Mucosa of descending colon (tissue), 3 donors: ENCODE results near the gene PAK3. TPM values are rescaled to one million over a fixed set of nuclear protein-coding genes. Genes with fewer than 3 reads are reported as not detected.

Source experiments
- ATAC-seq: fragments of 200-7000 bp; cut with Tn5 transposase; one replicate; pipeline ENCODE4 v1.9.1; 2020; ENCODE audit warnings: mild to moderate bottlenecking, moderate library complexity
- DNase-seq, 3 donors: peaks; one replicate each; pipeline ENCODE4 v3.0.0-alpha.2; 2020
- H3K36me3 ChIP-seq: fragments of 200-600 bp; one replicate; pipeline ENCODE4 v1.8.0; 2021; ENCODE audit warnings: low read depth, mild to moderate bottlenecking
- H3K4me1 ChIP-seq: fragments of 200-600 bp; one replicate; pipeline ENCODE4 v1.8.0; 2021; ENCODE audit warnings: low read depth, mild to moderate bottlenecking
- H3K4me3 ChIP-seq: fragments of 200-600 bp; one replicate; pipeline ENCODE4 v1.8.0; 2021; ENCODE audit warnings: mild to moderate bottlenecking
- H3K9me3 ChIP-seq: fragments of 200-600 bp; one replicate; pipeline ENCODE4 v1.8.0; 2021; ENCODE audit warnings: mild to moderate bottlenecking
- CTCF ChIP-seq: fragments of 200-600 bp; IDR thresholded peaks from one replicate; pipeline ENCODE4 v1.8.0; 2022; ENCODE audit warnings: antibody characterized with exemption, mild to moderate bottlenecking
- intact Hi-C, 2 donors: fragments of 100-400 bp; cut with DNase I in 1 of 2; cut with micrococcal nuclease in 1 of 2; formaldehyde crosslinking; loops; one replicate each; pipeline versions ENCODE4 v1.11.0 to v1.11.1; 2022; cut with DNase I, micrococcal nuclease
- total RNA-seq, 3 donors: library from RNA; stranded (reverse); fragmentation: NEBNext Ultra II Directional in 2 of 3; extraction: Animal tissue kit (Norgen Biotek cat#: 25700) in 2 of 3; gene quantifications; one replicate each; pipeline versions ENCODE4 v1.2.1 to v1.2.4, GENCODE V29; 2021 to 2023
- donor health status: DM: no; HTN: no; CAD: no; lungs with moderate emphysema.
- donor health status: DM: no; HTN: no; CAD: no.
- donor health status: DM: no; HTN: yes; CAD: no.

The PAK3 gene
- total RNA-seq, 3 donors from 2014 or later, result 0.38 to 2.0 (median 1.1) TPM

- TF ChIP-seq CTCF, result no peak
- Histone ChIP-seq H3K9me3 (no peaks in the 10 kb centered on the region), H3K4me3 (no peak overlapping the region), H3K36me3 (no peaks in the 10 kb centered on the region), H3K4me1 (no peaks in the 10 kb centered on the region)
- DNase-seq, result no peak
- intact Hi-C loops, result no loop called here
- ATAC-seq, result no peak
Observed at GRCh38 chrX:111133389-111133788, 37.4 kb downstream of the PAK3 start.

DNA sequence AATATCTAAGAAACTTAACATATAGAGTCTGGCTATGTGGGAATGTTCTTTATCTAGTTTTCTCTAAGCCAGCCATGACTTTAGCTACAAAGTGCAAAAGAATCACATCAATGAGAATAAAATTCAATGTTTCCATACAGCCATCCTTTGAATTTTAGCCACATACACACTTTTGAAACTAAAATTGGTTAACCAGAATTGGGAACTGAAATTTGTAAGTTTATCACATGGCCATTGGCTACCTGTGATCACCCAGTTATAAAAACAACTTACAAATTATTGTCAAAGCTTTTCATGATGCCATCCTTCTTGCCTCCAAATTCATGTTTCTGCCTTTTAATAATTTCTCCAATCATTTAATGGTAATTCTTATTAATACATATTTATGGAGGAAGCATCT, 49.9 kb downstream of the PAK3 start:
- Histone ChIP-seq H3K4me3 (no peak overlapping the region), H3K4me1 (no peaks in the 10 kb centered on the region), H3K36me3 (no peaks in the 10 kb centered on the region), H3K9me3 (no peaks in the 10 kb centered on the region)
- intact Hi-C loops, result no loop called here
- TF ChIP-seq CTCF, result no peak
- no peak for DNase-seq
- no peak for ATAC-seq

GRCh38 chrX:111151764-111152163, 55.8 kb downstream of the PAK3 start:
- Histone ChIP-seq H3K4me3 (no peak overlapping the region), H3K9me3 (no peaks in the 10 kb centered on the region), H3K36me3 (no peaks in the 10 kb centered on the region), H3K4me1 (no peaks in the 10 kb centered on the region)
- intact Hi-C loops, result no loop called here
- DNase-seq (no peak), ATAC-seq (no peak)
- TF ChIP-seq CTCF, result no peak

DNA sequence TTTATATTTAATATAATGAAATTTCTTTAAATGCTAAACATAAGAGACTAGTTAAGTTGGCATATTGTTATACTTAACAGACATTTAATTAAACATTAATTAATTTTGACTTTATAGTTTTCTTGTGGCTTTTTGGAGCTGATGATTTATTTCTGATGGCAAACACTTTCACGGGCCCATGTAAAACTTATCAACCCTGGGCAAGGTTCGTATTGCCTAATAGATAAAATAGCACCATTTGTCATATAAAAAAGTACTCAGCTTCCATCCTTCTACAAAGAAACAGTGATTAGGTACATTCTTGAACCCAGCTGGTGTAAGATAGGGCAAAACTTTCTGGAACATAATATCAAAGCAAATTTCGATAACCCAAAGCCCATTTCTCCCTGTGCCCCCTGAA, 63.2 kb downstream of the PAK3 start:
- Histone ChIP-seq H3K4me3 (no peak overlapping the region), H3K4me1 (no peaks in the 10 kb centered on the region), H3K9me3 (no peaks in the 10 kb centered on the region), H3K36me3 (no peaks in the 10 kb centered on the region)
- TF ChIP-seq CTCF, result no peak
- ATAC-seq (no peak), DNase-seq (no peak)
- intact Hi-C loops, result no loop called here

DNA sequence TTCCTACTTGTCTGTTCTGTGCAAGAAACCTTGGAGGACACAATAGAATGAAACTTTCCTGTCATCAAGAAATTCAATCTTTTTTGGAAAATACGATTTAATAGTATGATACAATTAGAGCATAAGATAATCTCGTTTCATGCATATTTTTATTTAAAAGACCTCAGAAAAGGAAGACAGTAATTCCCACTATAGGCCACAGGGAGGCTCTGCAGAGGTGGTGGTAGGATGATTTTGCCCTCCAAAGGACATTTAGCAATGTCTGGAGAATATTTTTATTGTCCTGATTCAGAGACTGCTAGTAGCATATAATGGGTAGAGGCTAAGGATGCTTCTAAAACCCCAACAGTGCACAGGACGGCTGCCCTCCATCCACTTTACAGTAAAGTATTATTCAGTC, 68.7 kb downstream of the PAK3 start:
- peak in 1 of 3 donors; percentile 1 for DNase-seq
- intact Hi-C loops, result no loop called here
- Histone ChIP-seq H3K9me3 (no peaks in the 10 kb centered on the region), H3K4me3 (no peak overlapping the region), H3K36me3 (no peaks in the 10 kb centered on the region), H3K4me1 (no peaks in the 10 kb centered on the region)
- no peak for TF ChIP-seq CTCF
- ATAC-seq, result no peak

- TF ChIP-seq CTCF, result no peak
- DNase-seq (no peak), ATAC-seq (no peak)
- Histone ChIP-seq H3K4me3 (no peak overlapping the region), H3K4me1 (no peaks in the 10 kb centered on the region), H3K36me3 (no peaks in the 10 kb centered on the region), H3K9me3 (no peaks in the 10 kb centered on the region)
- intact Hi-C loops, result no loop called here
Observed at GRCh38 chrX:111165902-111166301, 69.9 kb downstream of the PAK3 start.
